ENCODE data around the gene SLC25A40. TPM values are rescaled to one million over a fixed set of nuclear protein-coding genes. Genes with fewer than 3 reads are reported as not detected.

SLC25A40 gene
- total RNA-seq, 1 experiment from 2014 or later: 32.4 TPM

DNA sequence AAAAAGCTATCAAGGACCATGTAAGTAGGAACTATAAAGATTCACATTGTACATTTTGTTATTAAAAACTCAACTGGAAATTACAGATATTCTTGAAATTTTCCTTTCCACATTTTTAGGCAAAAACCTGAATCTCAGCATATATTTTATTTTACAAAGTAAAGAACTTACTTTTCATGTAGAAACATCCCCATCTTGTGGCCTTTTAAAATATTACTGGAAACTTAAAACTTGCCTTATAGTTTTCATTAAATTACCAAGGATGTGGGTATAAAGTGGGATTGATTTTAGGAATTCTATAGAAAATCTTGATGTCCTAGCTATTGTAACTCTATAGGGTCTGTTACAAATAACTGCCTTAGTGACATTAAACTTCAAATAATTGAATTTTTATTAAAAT is 10.7 kb upstream of the SLC25A40 start:
- peaks cover 97% of the 10 kb centered on the region for H3K79me2 ChIP-seq (ENCODE audit: insufficient read depth, low read length)
- ChIA-PET CTCF (interaction anchor here (0.7 to 1.9 kb wide), 7 partner anchors 47 to 381 kb away, joined by 3 to 21 read pairs (median 4); partner anchors contain the start of gene ADAM22), POLR2A (no interaction called here), RAD21 (ENCODE audit: low non-redundant PET in 1 of 2, low total read pairs in 2 of 2, uncharacterized antibody in 2 of 2, unreplicated experiment in 2 of 2) (interaction anchor here in 1 of 2 experiments (0.7 kb wide), 1 partner anchor 380 kb away, joined by 3 read pairs; no protein-coding TSS in a partner anchor)
- H3K4me1 ChIP-seq (ENCODE audit: control insufficient read depth in 1 of 2, insufficient read depth in 2 of 2, low read length in 2 of 2): no peaks in the 10 kb centered on the region
- DNase-seq (ENCODE audit: low read depth, low spot score): peak; percentile 3
- H2AFZ ChIP-seq (ENCODE audit: low read depth, low read length, poor library complexity, severe bottlenecking): no peak overlapping the region
- intact Hi-C loops (cut with micrococcal nuclease): loop anchor here (1.0 to 5.0 kb wide), 4 partner anchors 89 to 575 kb away; no protein-coding TSS in a partner anchor
- H3K4me3 ChIP-seq (replicated peaks in 1 of 2; ENCODE audit: low read depth in 1 of 2, low read length in 2 of 2): no peak overlapping the region
- no peak for ATAC-seq
- no peaks in the 10 kb centered on the region for H3K27me3 ChIP-seq (ENCODE audit: insufficient read depth, low read length)
- TF ChIP-seq, protein P1, sequence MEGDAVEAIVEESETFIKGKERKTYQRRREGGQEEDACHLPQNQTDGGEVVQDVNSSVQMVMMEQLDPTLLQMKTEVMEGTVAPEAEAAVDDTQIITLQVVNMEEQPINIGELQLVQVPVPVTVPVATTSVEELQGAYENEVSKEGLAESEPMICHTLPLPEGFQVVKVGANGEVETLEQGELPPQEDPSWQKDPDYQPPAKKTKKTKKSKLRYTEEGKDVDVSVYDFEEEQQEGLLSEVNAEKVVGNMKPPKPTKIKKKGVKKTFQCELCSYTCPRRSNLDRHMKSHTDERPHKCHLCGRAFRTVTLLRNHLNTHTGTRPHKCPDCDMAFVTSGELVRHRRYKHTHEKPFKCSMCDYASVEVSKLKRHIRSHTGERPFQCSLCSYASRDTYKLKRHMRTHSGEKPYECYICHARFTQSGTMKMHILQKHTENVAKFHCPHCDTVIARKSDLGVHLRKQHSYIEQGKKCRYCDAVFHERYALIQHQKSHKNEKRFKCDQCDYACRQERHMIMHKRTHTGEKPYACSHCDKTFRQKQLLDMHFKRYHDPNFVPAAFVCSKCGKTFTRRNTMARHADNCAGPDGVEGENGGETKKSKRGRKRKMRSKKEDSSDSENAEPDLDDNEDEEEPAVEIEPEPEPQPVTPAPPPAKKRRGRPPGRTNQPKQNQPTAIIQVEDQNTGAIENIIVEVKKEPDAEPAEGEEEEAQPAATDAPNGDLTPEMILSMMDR (IDR thresholded peaks at IDR 0.05 in 2 of 3, conservative IDR thresholded peaks at IDR 0.05 in 1 of 3; ENCODE audit: borderline replicate concordance in 1 of 3, insufficient read depth in 1 of 3, low read depth in 2 of 3, low read length in 2 of 3): peak in 2 of 3 experiments; percentile 37 to 53; a peak in 3 of 6 replicates
- no peak for TF ChIP-seq SIN3A (IDR thresholded peaks at IDR 0.05; ENCODE audit: low read depth)
- TF ChIP-seq ZNF274 (IDR thresholded peaks at IDR 0.05; ENCODE audit: low read depth, low read length): no peak
- no peak for TF ChIP-seq EZH2phosphoT487 (IDR thresholded peaks at IDR 0.05; ENCODE audit: borderline replicate concordance)
- TF ChIP-seq RAD21 (IDR thresholded peaks at IDR 0.05; ENCODE audit: low read depth): peak; percentile 68
- TF ChIP-seq EGR1 (IDR thresholded peaks at IDR 0.05; ENCODE audit: low read depth): no peak
- H4K20me1 ChIP-seq (ENCODE audit: insufficient read depth): peaks cover 4% of the 10 kb centered on the region; the same call in 1 of the 2 replicates
- H3K9me2 ChIP-seq (ENCODE audit: insufficient read depth): no peaks in the 10 kb centered on the region
- BruUV-seq (replicated peaks): no TSS peak
- no peak overlapping the region for H3K9ac ChIP-seq (ENCODE audit: low read length)
- no peak overlapping the region for H3K4me2 ChIP-seq (ENCODE audit: low read length)
- no peaks in the 10 kb centered on the region for H3K9me3 ChIP-seq (ENCODE audit: control insufficient read depth in 1 of 2, insufficient read depth in 1 of 2, low read depth in 1 of 2, low read length in 2 of 2)
- no peak overlapping the region for H3K27ac ChIP-seq (ENCODE audit: low read depth, low read length)
- peaks cover 29 to 43% of the 10 kb centered on the region in 2 experiments for H3K36me3 ChIP-seq (ENCODE audit: control insufficient read depth in 1 of 2, insufficient read depth in 2 of 2, low read length in 2 of 2)

DNA sequence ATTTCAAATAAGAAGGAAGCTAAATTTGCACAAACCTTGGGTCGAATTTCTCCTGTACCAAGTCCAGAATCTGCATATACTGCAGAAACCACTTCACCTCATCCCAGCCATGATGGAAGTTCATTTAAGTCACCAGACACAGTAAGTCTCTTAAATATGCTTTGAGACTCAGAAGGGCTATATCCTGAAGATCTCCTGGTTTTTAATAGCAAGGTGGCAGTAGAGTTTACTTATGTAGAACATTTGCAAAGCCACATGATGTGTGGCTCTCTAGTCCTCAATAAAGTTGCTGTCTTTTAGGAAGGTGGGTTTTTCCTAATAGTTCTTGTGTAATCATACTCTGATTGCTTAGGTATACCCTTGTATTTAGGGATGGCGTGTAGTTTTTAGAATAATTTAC is 8.9 kb upstream of the SLC25A40 start:
- DNase-seq (ENCODE audit: low read depth, low spot score) (no peak), ATAC-seq (no peak)
- Histone ChIP-seq H3K4me3 (replicated peaks in 1 of 2; ENCODE audit: low read depth in 1 of 2, low read length in 2 of 2) (no peak overlapping the region), H2AFZ (ENCODE audit: low read depth, low read length, poor library complexity, severe bottlenecking) (no peak overlapping the region), H3K79me2 (ENCODE audit: insufficient read depth, low read length) (peaks cover 97% of the 10 kb centered on the region), H3K27me3 (ENCODE audit: insufficient read depth, low read length) (no peaks in the 10 kb centered on the region), H3K36me3 (ENCODE audit: control insufficient read depth in 1 of 2, insufficient read depth in 2 of 2, low read length in 2 of 2) (peaks cover 30 to 50% of the 10 kb centered on the region in 2 experiments), H3K4me1 (ENCODE audit: control insufficient read depth in 1 of 2, insufficient read depth in 2 of 2, low read length in 2 of 2) (no peaks in the 10 kb centered on the region), H3K9me2 (ENCODE audit: insufficient read depth) (no peaks in the 10 kb centered on the region), H3K9ac (ENCODE audit: low read length) (no peak overlapping the region), H3K27ac (ENCODE audit: low read depth, low read length) (no peak overlapping the region), H3K9me3 (ENCODE audit: control insufficient read depth in 1 of 2, insufficient read depth in 1 of 2, low read depth in 1 of 2, low read length in 2 of 2) (no peaks in the 10 kb centered on the region), H4K20me1 (ENCODE audit: insufficient read depth) (peaks cover 7% of the 10 kb centered on the region; the same call in 1 of the 2 replicates), H3K4me2 (ENCODE audit: low read length) (no peak overlapping the region)
- ChIA-PET POLR2A (no interaction called here), RAD21 (ENCODE audit: low non-redundant PET in 1 of 2, low total read pairs in 2 of 2, uncharacterized antibody in 2 of 2, unreplicated experiment in 2 of 2) (no interaction called here), CTCF (no interaction called here)
- no TSS peak for BruUV-seq (replicated peaks)
- intact Hi-C loops (cut with micrococcal nuclease): loop anchor here (5.0 kb wide), 2 partner anchors 263 to 573 kb away; no protein-coding TSS in a partner anchor
- TF ChIP-seq, protein P1 (IDR thresholded peaks at IDR 0.05 in 2 of 3, conservative IDR thresholded peaks at IDR 0.05 in 1 of 3; ENCODE audit: borderline replicate concordance in 1 of 3, insufficient read depth in 1 of 3, low read depth in 2 of 3, low read length in 2 of 3): no peak
- TF ChIP-seq EGR1 (IDR thresholded peaks at IDR 0.05; ENCODE audit: low read depth): no peak
- TF ChIP-seq FOSL1 (IDR thresholded peaks at IDR 0.05; ENCODE audit: low read depth): no peak
- no peak for TF ChIP-seq RAD21 (IDR thresholded peaks at IDR 0.05; ENCODE audit: low read depth)
- no peak for TF ChIP-seq SIN3A (IDR thresholded peaks at IDR 0.05; ENCODE audit: low read depth)
- no peak for TF ChIP-seq EZH2 (IDR thresholded peaks at IDR 0.05)
- no peak for TF ChIP-seq SRF (IDR thresholded peaks at IDR 0.05; ENCODE audit: low read depth)
- TF ChIP-seq, protein P2, sequence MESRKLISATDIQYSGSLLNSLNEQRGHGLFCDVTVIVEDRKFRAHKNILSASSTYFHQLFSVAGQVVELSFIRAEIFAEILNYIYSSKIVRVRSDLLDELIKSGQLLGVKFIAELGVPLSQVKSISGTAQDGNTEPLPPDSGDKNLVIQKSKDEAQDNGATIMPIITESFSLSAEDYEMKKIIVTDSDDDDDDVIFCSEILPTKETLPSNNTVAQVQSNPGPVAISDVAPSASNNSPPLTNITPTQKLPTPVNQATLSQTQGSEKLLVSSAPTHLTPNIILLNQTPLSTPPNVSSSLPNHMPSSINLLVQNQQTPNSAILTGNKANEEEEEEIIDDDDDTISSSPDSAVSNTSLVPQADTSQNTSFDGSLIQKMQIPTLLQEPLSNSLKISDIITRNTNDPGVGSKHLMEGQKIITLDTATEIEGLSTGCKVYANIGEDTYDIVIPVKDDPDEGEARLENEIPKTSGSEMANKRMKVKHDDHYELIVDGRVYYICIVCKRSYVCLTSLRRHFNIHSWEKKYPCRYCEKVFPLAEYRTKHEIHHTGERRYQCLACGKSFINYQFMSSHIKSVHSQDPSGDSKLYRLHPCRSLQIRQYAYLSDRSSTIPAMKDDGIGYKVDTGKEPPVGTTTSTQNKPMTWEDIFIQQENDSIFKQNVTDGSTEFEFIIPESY (IDR thresholded peaks at IDR 0.05; ENCODE audit: extremely low read depth, insufficient replicate concordance, low read length): no peak
- no peak for TF ChIP-seq POLR2AphosphoS5 (IDR thresholded peaks at IDR 0.05; ENCODE audit: low read depth, low read length)
- no peak for TF ChIP-seq YY1 (IDR thresholded peaks at IDR 0.05; ENCODE audit: extremely low read depth, insufficient replicate concordance, low read depth, low read length)
